HepG2 (cell line): ENCODE data around the gene KCNK6. TPM values are rescaled to one million over a fixed set of nuclear protein-coding genes. Genes with fewer than 3 reads are reported as not detected.

Source experiments
- CREB1 ChIP-seq, 2 experiments: fragments of 450-650 bp in 1 of 2; IDR thresholded peaks; 2 replicates each; pipeline ENCODE4 v1.6.1; 2016 to 2017; ENCODE audit warnings: control low read depth in 1 of 2, mild to moderate bottlenecking in 1 of 2, missing compliant biosample characterization in 1 of 2, missing genetic modification characterization in 1 of 2
- DPF2 ChIP-seq: sonication (generic); formaldehyde crosslinking; IDR thresholded peaks from 2 replicates; pipeline ENCODE4 v1.4.0; 2020; ENCODE audit warnings: mild to moderate bottlenecking, low read depth, missing genetic modification reagents, borderline replicate concordance
- GPN1 ChIP-seq: sonication (generic); formaldehyde crosslinking; IDR thresholded peaks from 2 replicates; pipeline ENCODE4 v1.5.1; 2020; ENCODE audit warnings: missing genetic modification reagents, borderline replicate concordance
- HNRNPK ChIP-seq: fragments of 200-400 bp; formaldehyde crosslinking; IDR thresholded peaks from 2 replicates; pipeline ENCODE4 v1.6.1; 2018; ENCODE audit warnings: low read length, low read depth, moderate library complexity, mild to moderate bottlenecking; ENCODE audit not compliant: poor library complexity, severe bottlenecking
- MTF1 ChIP-seq: sonication (generic); formaldehyde crosslinking; IDR thresholded peaks from 2 replicates; pipeline ENCODE4 v1.5.0; 2020; ENCODE audit warnings: missing genetic modification reagents
- NFE2L2 ChIP-seq: fragments of 150-350 bp; IDR thresholded peaks from 2 replicates; pipeline ENCODE4 v1.6.1; 2014; ENCODE audit warnings: low read length
- NR3C1 ChIP-seq: sonication (generic); formaldehyde crosslinking; IDR thresholded peaks from 2 replicates; pipeline ENCODE4 v1.4.0; 2020; ENCODE audit warnings: missing genetic modification reagents
- PAX8 ChIP-seq: sonication (generic); formaldehyde crosslinking; IDR thresholded peaks from 2 replicates; pipeline ENCODE4 v1.8.0; 2022; ENCODE audit warnings: mild to moderate bottlenecking, missing genetic modification reagents, borderline replicate concordance
- RBM39 ChIP-seq: fragments of 200-400 bp; formaldehyde crosslinking; IDR thresholded peaks from one replicate; pipeline ENCODE4 v1.6.1; 2018; ENCODE audit warnings: antibody characterized with exemption, mild to moderate bottlenecking, low read depth, low read length; ENCODE audit not compliant: poor library complexity, severe bottlenecking
- RNF2 ChIP-seq: fragments of 450-650 bp; conservative IDR thresholded peaks from 2 replicates; pipeline ENCODE4 v1.6.1; 2016; ENCODE audit warnings: low read depth
- SOX6 ChIP-seq, 2 experiments: fragments of 450-650 bp in 1 of 2; sonication (generic) in 1 of 2; formaldehyde crosslinking in 1 of 2; IDR thresholded peaks; 2 replicates each; pipeline versions ENCODE4 v1.4.0 to v1.6.1; 2017 to 2020; ENCODE audit warnings: antibody characterized with exemption in 1 of 2, mild to moderate bottlenecking in 1 of 2, missing genetic modification reagents in 1 of 2
- SRSF9 ChIP-seq: fragments of 200-400 bp; formaldehyde crosslinking; IDR thresholded peaks from 2 replicates; pipeline ENCODE4 v1.6.1; 2018; ENCODE audit warnings: borderline replicate concordance, mild to moderate bottlenecking, low read depth, low read length; ENCODE audit not compliant: insufficient read depth, poor library complexity, severe bottlenecking
- TOE1 ChIP-seq: sonication (generic); formaldehyde crosslinking; IDR thresholded peaks from 2 replicates; pipeline ENCODE4 v1.4.0; 2020; ENCODE audit warnings: mild to moderate bottlenecking, missing genetic modification reagents
- ZFP62 ChIP-seq: sonication (generic); formaldehyde crosslinking; IDR thresholded peaks from 2 replicates; pipeline ENCODE4 v1.4.0; 2020; ENCODE audit warnings: missing genetic modification reagents
- ZHX1 ChIP-seq: sonication (generic); formaldehyde crosslinking; IDR thresholded peaks from 2 replicates; pipeline ENCODE4 v1.8.1; 2022; ENCODE audit warnings: low read depth, mild to moderate bottlenecking, missing genetic modification reagents
- ZNF207 ChIP-seq: fragments of 450-650 bp; IDR thresholded peaks from 2 replicates; pipeline ENCODE4 v1.6.1; 2016; ENCODE audit warnings: antibody characterized with exemption, borderline replicate concordance
- ZNF329 ChIP-seq: sonication (generic); formaldehyde crosslinking; IDR thresholded peaks from 2 replicates; pipeline ENCODE4 v1.9.0; 2021; ENCODE audit warnings: low read depth, mild to moderate bottlenecking, missing genetic modification reagents
- ZNF350 ChIP-seq: sonication (generic); formaldehyde crosslinking; IDR thresholded peaks from 2 replicates; pipeline ENCODE4 v1.4.0; 2020; ENCODE audit warnings: mild to moderate bottlenecking, low read depth, missing genetic modification reagents, borderline replicate concordance
- ZNF510 ChIP-seq: sonication (generic); formaldehyde crosslinking; IDR thresholded peaks from 2 replicates; pipeline ENCODE4 v1.4.0; 2020; ENCODE audit warnings: low read depth, mild to moderate bottlenecking, missing genetic modification reagents
- ZNF547 ChIP-seq: sonication (generic); formaldehyde crosslinking; IDR thresholded peaks from 2 replicates; pipeline ENCODE4 v1.5.1; 2020; ENCODE audit warnings: mild to moderate bottlenecking, missing genetic modification reagents
- ZNF558 ChIP-seq: sonication (generic); formaldehyde crosslinking; IDR thresholded peaks from 2 replicates; pipeline ENCODE4 v1.9.0; 2022; ENCODE audit warnings: mild to moderate bottlenecking, missing genetic modification reagents, borderline replicate concordance
- ZNF577 ChIP-seq: sonication (generic); formaldehyde crosslinking; IDR thresholded peaks from 2 replicates; pipeline ENCODE4 v1.4.0; 2020; ENCODE audit warnings: mild to moderate bottlenecking, low read depth, missing genetic modification reagents, borderline replicate concordance
- ZNF644 ChIP-seq: IDR thresholded peaks from 2 replicates; pipeline ENCODE4 v1.6.1; 2016; ENCODE audit warnings: low read depth
- ZSCAN9 ChIP-seq: IDR thresholded peaks from 2 replicates; pipeline ENCODE4 v1.6.1; 2016; ENCODE audit warnings: borderline replicate concordance
- polyA plus RNA-seq, 8 experiments: library from polyadenylated mRNA; depleted of rRNA in 3 of 8; stranded (reverse) in 7 of 8; unstranded in 1 of 8; fragments of >200 nt; fragmentation: Illumina TruSeq in 4 of 8; extraction: Trizol in 4 of 8; gene quantifications; 2 replicates each; pipeline versions ENCODE4 v1.2.1 to v1.2.3, GENCODE V29; 2011 to 2016; ENCODE audit warnings: low read depth in 4 of 8, missing spikeins in 1 of 8, mixed read lengths in 1 of 8; ENCODE audit not compliant: insufficient read depth in 1 of 8
- total RNA-seq, 5 experiments: library from RNA; depleted of rRNA; stranded (reverse); fragments of >200 nt; fragmentation: Illumina TruSeq; extraction: Trizol; gene quantifications; 2 replicates each; pipeline ENCODE4 v1.2.3, GENCODE V29; 2016; ENCODE audit warnings: low read depth in 1 of 5
- TF ChIP-seq, protein P1 (sequence below): IDR thresholded peaks from 2 replicates; pipeline ENCODE4 v1.6.1; 2016; ENCODE audit warnings: control low read depth
- TF ChIP-seq, protein P2 (sequence below): sonication (generic); formaldehyde crosslinking; IDR thresholded peaks from 2 replicates; pipeline ENCODE4 v1.5.0; 2020; ENCODE audit warnings: missing genetic modification reagents

The KCNK6 gene
- total and polyA plus RNA-seq, 2 of the 13 experiments (the other 11 are each of a cell fraction or from before 2014, with no cell fraction given): 0.03 TPM; not detected in 1

DNA sequence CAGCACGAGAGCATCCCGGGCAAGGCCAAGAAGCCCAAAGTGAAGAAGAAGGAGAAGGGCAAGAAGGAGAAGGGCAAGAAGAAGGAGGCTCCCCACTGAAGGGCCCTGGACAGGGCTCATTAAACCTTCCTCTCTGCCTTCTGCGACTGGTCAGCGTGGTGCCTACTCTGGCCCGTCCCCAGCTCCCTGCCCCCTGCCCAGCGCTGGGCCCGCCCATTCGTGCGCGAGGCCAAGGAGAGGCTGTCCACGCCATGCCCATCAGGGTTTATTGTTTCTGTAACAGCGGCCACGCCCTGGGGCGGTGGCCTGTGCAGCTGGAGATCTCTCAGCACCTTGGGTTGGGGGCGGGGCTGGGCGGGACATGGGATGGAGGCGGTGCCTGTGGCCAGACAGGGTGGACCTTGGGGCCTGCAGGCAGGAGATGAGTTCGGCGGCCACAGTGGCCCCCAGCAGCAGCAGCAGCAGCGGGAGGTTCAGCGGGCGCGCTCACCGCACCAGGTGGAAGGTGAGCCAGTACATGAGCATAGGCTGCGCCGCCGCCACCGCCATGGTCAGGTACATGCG, 14.7 kb upstream of the KCNK6 start (continued):
- TF ChIP-seq ZHX1 (CRISPR knock-in tag): no peak
- no peak for TF ChIP-seq ZNF207
- TF ChIP-seq ZNF510 (CRISPR knock-in tag): no peak
- no peak for TF ChIP-seq MTF1 (CRISPR knock-in tag)
- no peak for TF ChIP-seq TOE1 (CRISPR knock-in tag)
- no peak for TF ChIP-seq DPF2 (CRISPR knock-in tag)
- TF ChIP-seq CREB1 (IDR thresholded peaks at IDR 0.05): no peak
- TF ChIP-seq CREB1 (CRISPR knock-in tag; IDR thresholded peaks at IDR 0.05): no peak
- no peak for TF ChIP-seq SRSF9
- TF ChIP-seq RBM39: peak; percentile 66
- no peak for TF ChIP-seq RNF2
- no peak for TF ChIP-seq GPN1 (CRISPR knock-in tag)
- TF ChIP-seq ZNF577 (CRISPR knock-in tag): no peak
- no peak for TF ChIP-seq ZNF547 (CRISPR knock-in tag)
- TF ChIP-seq NFE2L2: no peak
- TF ChIP-seq HNRNPK: no peak
- TF ChIP-seq, protein P1, sequence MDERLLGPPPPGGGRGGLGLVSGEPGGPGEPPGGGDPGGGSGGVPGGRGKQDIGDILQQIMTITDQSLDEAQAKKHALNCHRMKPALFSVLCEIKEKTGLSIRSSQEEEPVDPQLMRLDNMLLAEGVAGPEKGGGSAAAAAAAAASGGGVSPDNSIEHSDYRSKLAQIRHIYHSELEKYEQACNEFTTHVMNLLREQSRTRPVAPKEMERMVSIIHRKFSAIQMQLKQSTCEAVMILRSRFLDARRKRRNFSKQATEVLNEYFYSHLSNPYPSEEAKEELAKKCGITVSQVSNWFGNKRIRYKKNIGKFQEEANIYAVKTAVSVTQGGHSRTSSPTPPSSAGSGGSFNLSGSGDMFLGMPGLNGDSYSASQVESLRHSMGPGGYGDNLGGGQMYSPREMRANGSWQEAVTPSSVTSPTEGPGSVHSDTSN: no peak
- no peak for TF ChIP-seq ZNF644 (CRISPR knock-in tag)
- TF ChIP-seq ZNF350 (CRISPR knock-in tag): no peak
- TF ChIP-seq NR3C1 (CRISPR knock-in tag): no peak
- no peak for TF ChIP-seq ZNF558 (CRISPR knock-in tag)
- TF ChIP-seq, protein P2, sequence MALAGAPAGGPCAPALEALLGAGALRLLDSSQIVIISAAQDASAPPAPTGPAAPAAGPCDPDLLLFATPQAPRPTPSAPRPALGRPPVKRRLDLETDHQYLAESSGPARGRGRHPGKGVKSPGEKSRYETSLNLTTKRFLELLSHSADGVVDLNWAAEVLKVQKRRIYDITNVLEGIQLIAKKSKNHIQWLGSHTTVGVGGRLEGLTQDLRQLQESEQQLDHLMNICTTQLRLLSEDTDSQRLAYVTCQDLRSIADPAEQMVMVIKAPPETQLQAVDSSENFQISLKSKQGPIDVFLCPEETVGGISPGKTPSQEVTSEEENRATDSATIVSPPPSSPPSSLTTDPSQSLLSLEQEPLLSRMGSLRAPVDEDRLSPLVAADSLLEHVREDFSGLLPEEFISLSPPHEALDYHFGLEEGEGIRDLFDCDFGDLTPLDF: no peak
- no peak for TF ChIP-seq SOX6 (IDR thresholded peaks at IDR 0.05)
- TF ChIP-seq SOX6 (CRISPR knock-in tag; IDR thresholded peaks at IDR 0.05): peak; percentile 28; the same call in 1 of the 2 replicates
- no peak for TF ChIP-seq ZNF329
- TF ChIP-seq ZSCAN9: no peak
- no peak for TF ChIP-seq ZFP62 (CRISPR knock-in tag)
- TF ChIP-seq PAX8: 0 out of 2 replicates have a peak, but pooled peaks have one; percentile 51
